Right hindlimb (tissue), 1 donor: Measurements from ENCODE around the gene TCF7.

ENCODE experiments used
- DNase-seq: peaks from one replicate; pipeline ENCODE4 v3.0.0-alpha.2; 2018

Gene TCF7

DNA sequence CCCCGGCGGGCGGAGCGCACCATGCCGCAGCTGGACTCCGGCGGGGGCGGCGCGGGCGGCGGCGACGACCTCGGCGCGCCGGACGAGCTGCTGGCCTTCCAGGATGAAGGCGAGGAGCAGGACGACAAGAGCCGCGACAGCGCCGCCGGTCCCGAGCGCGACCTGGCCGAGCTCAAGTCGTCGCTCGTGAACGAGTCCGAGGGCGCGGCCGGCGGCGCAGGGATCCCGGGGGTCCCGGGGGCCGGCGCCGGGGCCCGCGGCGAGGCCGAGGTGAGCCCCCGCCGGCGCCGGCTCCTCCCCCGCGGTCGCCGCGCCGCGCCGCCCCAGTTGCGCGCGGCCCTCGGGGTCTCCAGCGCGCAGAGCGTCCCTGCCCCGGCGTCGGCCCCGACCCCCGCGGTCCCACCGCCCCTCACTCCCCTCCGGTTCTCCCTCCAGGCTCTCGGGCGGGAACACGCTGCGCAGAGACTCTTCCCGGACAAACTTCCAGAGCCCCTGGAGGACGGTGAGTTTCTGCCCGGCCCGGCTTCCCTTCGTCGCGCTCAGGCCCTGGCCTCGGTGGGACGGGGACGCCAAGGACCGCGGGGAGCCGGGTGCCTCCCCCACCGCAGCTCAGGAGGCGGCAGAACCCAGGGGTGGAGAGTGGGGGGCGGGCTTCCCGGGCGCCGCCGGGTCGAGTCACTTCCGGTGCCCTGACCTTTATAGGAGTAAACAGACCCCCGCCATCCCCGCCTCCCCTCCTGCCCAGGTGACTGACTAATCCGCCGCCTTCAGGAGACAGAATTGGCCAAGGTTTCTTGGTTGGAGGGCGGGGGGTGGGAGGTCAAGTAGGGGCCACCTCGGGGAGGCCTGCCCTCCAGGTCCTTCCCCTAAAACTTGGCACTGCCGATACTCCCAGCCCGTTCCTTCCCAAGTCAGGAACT, 665 bp downstream of the TCF7 start:
- DNase-seq, result peak; percentile 30

DNA sequence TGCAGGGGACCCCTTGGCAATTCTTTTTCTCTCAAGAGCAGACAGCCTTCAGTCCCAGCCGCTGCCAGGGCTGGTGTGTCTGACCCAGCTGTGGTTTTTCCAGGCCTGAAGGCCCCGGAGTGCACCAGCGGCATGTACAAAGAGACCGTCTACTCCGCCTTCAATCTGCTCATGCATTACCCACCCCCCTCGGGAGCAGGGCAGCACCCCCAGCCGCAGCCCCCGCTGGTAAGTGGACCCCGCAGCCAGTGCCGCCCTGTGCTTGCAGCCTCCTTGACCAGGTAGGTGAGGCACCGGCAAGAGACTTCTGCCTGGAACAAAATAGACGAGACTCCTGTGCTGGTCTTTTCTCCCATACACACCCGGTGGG, 1.3 kb downstream of the TCF7 start:
- DNase-seq, result no peak

- DNase-seq, result no peak
Observed at GRCh38 chr5:134116286-134116685, 1.8 kb downstream of the TCF7 start.

DNA sequence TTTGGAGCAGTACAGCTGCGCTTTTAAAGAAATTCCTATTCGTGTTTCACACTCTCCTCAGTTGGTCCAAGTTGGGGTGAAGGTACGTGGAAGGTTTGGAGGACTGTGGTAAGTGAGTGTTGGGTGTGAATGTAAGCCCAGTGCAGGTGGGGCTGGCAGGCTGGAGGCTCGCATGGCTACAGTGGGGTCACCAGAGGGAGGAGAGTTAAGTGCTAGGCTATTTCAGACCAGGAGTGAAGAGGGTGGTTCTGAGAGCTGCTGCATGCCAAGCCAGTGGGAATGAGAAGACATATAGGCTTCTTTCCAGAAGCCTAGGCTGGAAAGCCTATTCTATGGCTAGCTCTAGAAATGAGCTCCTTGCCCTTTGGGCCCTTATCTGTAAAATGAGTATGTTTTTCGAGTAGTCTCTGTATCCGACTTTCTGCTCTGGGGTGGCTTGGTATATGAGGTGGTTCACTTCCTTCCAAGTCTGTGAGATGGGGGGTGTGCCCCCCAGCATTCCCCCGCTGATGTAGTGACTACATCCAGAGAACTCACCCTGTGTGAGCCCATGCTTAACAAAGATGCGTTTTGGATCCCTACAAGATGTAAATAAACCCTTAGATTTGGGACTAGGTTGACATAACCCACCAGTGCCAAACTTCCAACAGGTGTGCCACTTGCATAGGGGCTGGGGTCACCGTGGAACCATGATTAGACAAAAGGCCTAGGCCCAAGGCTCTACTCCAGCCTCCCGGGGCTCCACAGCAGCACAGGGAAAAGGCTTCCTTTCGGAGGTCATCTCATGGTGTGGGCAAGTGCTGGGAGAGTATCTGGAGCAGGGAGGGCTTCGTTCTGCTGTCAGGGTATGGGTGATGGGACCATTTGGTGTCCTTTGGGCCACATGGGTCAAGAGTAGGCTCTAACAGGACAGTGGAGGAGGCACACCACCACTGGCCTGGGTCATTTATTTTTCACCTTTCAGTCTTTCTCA, 2.6 kb downstream of the TCF7 start:
- no peak for DNase-seq

DNA sequence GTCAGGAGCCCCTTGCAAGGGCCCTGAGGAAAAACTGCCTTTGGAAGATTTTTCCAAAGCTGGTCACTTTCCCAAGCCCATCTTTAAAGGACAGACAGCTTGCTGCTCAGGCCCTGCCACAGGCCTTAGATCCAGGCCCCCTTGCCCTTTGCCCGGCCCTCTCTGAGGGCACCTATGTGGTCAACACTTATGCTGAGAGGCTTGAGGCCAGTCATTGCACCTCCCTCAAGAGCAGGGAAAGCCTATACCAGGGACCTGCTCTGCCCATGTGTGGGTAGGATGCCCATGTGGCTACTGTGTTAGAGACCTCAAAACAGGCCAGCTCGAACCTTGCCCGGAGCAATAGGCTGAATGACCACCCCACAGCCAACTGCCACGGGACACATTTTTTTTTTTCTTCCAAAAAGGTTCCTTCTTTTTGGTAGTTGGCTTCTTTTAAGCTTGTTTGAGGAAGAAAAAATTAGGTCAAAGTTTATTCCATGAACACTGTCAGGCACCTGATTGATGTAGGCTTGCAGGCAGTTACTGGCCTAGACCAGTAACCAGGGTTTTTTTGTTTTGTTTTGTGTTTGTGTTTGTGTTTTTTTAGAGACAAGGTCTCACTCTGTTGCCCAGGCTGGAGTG, 3.8 kb downstream of the TCF7 start:
- no peak for DNase-seq

- DNase-seq, result no peak
Observed at GRCh38 chr5:134119720-134120119, 5.2 kb downstream of the TCF7 start.

DNA sequence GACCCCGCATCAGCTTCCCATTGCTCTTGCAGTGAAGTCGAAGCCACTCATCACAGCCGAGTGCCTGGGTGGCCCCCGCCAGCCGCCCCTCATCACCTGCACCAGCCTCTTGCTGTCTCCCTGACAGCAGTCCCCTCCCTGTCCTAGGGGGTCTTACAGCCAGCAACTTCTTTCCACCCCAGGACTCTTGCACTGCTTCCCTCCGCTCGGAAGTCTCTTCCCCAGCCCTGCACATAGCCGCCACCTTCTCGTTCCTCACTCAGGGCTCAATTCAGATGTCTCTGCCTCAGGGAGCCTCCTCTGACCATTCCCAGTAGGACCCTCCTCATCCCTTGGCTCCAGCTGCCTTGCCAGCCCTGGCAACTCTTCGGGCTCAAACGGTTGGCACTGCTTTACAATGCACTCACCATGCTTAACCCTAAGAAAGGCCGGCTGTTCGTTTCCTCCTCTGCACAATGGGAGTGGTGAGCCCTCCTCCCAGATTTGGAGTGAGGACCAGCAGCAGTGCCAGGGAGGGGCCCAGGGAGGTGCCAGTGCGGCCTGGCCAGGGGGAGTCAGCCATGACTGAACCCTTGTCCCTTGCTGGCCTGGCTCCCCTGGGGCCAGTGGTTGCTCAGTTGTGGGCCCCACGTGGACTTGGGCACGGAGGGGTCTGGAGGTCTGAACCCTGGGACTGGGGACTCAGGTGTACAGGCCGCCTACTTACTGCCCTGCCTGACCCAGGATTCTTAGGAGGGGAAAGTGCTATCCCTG, 6.1 kb downstream of the TCF7 start:
- DNase-seq, result no peak

GRCh38 chr5:134122530-134122929, 8.0 kb downstream of the TCF7 start:
- no peak for DNase-seq

DNA sequence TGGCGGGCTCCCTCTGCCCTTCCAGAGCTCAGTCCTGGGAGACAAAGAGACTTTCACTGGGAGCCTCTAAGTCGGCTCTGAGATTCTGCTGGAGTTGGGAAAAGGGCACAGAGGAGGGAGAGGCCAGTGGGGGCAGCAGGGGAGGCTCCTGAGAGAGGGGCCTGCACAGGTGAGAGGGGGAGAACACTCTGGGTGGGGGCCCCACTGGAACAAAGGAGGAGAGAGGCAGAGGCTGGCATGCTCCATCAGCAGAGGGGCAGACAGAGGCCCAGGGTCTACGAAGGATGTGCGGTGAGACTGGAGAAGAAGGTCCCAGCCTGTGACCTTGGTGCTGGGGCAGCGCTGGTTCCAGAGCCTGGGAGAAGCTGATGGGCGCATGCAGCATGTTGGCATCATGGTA, 8.9 kb downstream of the TCF7 start:
- no peak for DNase-seq

- DNase-seq, result no peak
Observed at GRCh38 chr5:134124289-134125038, 10.0 kb downstream of the TCF7 start.

- peak; percentile 58 for DNase-seq
Observed at GRCh38 chr5:134125039-134126015, 10.8 kb downstream of the TCF7 start.

DNA sequence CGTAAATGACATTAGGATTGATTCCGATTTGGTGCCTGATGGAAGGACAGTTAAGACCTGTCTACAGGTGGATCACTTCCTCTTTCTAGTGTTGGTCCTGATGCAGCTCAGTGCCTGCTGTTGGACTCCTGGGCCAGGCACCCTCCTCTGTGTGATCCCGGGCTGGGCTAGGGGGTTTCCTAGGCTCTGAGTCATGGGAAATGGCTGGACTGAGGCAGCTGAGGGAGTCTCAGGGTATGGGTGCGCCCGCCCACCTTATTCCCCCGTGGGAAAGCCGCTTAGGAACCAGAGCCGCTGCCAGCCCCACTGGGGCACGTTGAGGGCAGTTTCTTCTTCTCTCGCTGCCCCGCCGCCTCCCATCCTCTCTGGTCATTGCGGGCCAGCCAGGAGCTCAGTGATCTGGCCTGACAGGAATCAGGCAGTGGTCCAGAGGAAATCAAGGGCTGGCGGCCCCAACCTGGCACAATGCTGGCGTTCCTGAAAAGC, 12.9 kb downstream of the TCF7 start:
- DNase-seq, result no peak

- no peak for DNase-seq
Observed at GRCh38 chr5:134127988-134128647, 13.6 kb downstream of the TCF7 start.

GRCh38 chr5:134128648-134128995, 14.1 kb downstream of the TCF7 start:
- no peak for DNase-seq

DNA sequence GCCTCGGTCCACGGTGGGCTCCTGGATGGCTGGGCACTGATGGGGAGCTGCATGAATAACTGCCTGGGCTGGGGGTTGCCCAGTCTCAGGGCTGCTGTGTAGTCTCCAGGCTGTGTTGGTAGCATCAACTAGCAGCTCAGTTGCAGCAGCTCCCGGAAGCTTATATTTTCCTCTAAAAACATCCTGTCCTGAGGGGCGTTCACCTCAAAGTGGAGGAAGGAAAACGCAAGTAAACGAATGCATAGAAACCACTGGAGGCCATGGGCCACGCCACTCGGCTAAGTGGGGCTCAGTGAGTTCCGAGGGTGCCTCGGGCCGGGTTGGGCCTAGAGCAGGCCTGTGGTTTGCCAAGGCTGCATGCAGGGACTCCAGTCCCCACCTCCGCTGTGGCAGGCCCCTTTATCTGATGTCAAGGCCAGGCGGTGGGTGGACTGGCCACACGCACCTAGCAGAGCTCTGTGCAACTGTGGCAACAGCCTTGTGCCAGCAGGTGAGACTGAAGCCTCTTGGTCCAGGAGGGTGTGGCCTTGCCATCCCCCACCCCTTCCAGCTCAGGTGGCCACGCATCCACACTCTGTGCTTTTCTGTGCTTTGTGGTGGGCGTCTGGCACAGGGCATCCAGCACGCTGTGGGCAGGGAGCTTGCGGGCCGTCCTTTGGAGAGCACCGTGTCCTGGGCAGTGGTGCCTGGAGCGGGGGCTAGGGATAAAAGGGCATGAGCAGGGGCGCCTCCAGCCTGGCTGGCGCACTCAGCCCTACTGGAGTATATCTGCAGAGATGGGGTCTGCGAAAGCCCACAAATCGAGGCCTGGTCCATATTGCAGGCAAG, 15.1 kb downstream of the TCF7 start:
- DNase-seq, result no peak

DNA sequence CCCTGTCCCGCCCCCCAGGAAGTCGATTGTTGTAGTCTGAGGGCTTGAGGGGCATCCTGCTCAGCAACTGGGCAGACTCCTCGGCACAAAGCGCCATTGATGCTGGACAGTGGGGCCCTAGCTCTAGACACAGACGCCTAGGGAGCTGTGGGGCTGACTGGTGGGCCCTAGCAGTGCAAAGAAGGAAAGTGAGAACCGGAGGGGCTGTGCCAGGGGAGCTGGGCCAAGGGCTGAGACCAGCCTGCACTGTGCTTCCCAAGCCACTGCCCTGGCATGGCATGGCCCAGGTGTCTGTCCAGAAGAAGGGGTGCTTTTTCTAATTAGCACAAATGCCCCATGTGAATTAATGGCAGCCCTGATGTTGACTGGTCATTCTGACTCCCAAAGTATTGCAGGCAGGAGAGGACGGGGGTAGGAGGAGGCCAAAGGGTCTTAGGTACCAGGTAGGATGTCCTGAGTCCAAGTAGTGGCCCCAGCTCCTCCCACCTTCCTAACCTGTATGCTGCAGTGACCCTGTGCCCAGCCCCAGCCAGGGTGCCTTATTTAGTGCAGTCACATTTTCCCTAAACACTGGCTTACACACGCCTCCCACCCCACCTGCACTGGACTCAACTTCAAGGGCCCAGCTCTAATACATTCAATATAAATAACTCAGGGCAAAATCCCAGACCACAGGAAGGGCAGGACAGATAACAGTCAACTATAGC, 15.9 kb downstream of the TCF7 start:
- no peak for DNase-seq

DNA sequence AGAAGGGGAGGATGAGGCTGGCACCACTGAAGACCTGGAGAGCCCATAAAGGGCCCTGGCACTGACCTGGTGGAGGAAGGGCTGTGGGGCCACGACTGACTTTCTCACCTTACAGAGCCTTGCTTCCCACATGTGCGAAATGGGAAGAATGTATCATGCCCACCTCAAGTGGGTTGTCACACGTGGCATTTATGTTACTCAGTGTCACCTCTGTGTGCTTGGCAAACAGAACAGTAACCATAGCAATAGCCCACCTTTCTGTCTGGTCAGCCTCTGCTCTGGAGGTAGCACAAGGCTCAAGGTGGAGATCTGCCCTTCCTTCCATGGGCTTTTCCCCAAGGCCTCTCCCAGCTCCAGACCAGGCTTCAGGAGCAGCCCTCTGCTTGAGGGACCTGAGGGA, 16.7 kb downstream of the TCF7 start:
- DNase-seq, result no peak
